ENCODE results near the gene MT1X.

MT1X gene

GRCh38 chr16:56653218-56653617, 29.1 kb upstream of the MT1X start:
- ATAC-seq (ENCODE audit: insufficient read depth, low read depth) = no peak
- TF ChIP-seq, protein P1, sequence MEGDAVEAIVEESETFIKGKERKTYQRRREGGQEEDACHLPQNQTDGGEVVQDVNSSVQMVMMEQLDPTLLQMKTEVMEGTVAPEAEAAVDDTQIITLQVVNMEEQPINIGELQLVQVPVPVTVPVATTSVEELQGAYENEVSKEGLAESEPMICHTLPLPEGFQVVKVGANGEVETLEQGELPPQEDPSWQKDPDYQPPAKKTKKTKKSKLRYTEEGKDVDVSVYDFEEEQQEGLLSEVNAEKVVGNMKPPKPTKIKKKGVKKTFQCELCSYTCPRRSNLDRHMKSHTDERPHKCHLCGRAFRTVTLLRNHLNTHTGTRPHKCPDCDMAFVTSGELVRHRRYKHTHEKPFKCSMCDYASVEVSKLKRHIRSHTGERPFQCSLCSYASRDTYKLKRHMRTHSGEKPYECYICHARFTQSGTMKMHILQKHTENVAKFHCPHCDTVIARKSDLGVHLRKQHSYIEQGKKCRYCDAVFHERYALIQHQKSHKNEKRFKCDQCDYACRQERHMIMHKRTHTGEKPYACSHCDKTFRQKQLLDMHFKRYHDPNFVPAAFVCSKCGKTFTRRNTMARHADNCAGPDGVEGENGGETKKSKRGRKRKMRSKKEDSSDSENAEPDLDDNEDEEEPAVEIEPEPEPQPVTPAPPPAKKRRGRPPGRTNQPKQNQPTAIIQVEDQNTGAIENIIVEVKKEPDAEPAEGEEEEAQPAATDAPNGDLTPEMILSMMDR (IDR thresholded peaks at IDR 0.05; ENCODE audit: borderline replicate concordance, extremely low read depth, low read length, poor library complexity, severe bottlenecking) = no peak
- no peak for TF ChIP-seq EZH2 (IDR thresholded peaks at IDR 0.05; ENCODE audit: borderline replicate concordance, low read depth, low read length, severe bottlenecking)
- no peaks in the 10 kb centered on the region for H4K20me1 ChIP-seq (ENCODE audit: insufficient read depth, low read length)
- no peak for DNase-seq
- H3K4me1 ChIP-seq (ENCODE audit: insufficient read depth, low read length) = no peaks in the 10 kb centered on the region
- H3K9me3 ChIP-seq (ENCODE audit: insufficient read depth, low read length, severe bottlenecking) = no peaks in the 10 kb centered on the region
- no peak overlapping the region for H2AFZ ChIP-seq (ENCODE audit: low read depth, low read length)
- H3K27me3 ChIP-seq (ENCODE audit: insufficient read depth, low read length, poor library complexity) = peaks cover 32% of the 10 kb centered on the region
- no peak overlapping the region for H3K4me3 ChIP-seq (ENCODE audit: low read depth in 1 of 2, low read length in 2 of 2)
- H3K27ac ChIP-seq (ENCODE audit: low read length) = no peak overlapping the region
- no peak overlapping the region for H3K9ac ChIP-seq (ENCODE audit: low read depth, low read length)
- no peak overlapping the region for H3K4me2 ChIP-seq (ENCODE audit: insufficient read depth, low read length)
- H3K79me2 ChIP-seq (ENCODE audit: insufficient read depth, low read length) = no peaks in the 10 kb centered on the region
- no peaks in the 10 kb centered on the region for H3K36me3 ChIP-seq (ENCODE audit: insufficient read depth, low read length)

DNA sequence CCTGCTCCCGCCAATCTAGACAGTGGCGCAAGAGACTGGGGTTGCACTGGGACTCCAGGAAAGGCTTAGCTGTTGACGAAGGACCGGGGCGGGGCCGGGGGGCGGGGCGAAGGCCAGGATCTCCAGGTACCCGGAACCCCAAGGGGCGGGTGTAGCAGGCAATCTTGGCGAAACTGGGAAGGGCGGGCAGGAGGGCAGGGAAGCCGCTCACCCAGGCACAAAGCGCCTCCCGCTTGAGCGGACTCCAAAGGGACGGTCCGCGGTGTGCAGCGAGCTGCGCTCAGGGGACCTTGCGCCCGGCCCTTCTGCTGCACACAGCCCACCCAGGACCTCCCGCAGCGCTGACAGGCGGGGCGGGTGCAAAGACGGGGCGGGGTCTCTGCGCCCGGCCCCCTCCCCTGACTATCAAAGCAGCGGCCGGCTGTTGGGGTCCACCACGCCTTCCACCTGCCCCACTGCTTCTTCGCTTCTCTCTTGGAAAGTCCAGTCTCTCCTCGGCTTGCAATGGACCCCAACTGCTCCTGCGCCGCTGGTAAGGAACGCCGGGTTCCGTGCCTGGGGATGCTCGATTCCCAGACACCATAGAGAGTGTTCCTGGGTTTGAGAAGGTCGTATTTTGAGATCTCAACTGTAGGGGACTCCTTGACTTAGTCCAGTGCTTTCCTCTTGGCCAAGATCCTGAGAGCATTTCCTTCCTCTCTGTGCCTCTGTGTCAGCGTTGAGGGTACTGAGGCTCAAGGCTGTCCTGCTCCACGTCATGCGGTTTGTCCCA, 24.5 kb upstream of the MT1X start, which contains the start of gene MT1F:
Gene MT1F (plus strand): TSS at position 405 of the 772 bp plus-strand sequence. CDS start 100 bp downstream, at position 505.
- no peaks in the 10 kb centered on the region for H3K79me2 ChIP-seq (ENCODE audit: insufficient read depth, low read length)
- no peak within 1 kb of the TSS for H3K27ac ChIP-seq (ENCODE audit: low read length)
- H3K27me3 ChIP-seq (ENCODE audit: insufficient read depth, low read length, poor library complexity) = peaks cover 41% of the 10 kb centered on the region
- H3K36me3 ChIP-seq (ENCODE audit: insufficient read depth, low read length) = no peaks in the 10 kb centered on the region
- peaks cover 4% of the 10 kb centered on the region for H3K4me1 ChIP-seq (ENCODE audit: insufficient read depth, low read length)
- TF ChIP-seq, protein P1 (IDR thresholded peaks at IDR 0.05; ENCODE audit: borderline replicate concordance, extremely low read depth, low read length, poor library complexity, severe bottlenecking) = no peak
- TF ChIP-seq EZH2 (IDR thresholded peaks at IDR 0.05; ENCODE audit: borderline replicate concordance, low read depth, low read length, severe bottlenecking) = no peak
- no peak within 1 kb of the TSS for H3K4me2 ChIP-seq (ENCODE audit: insufficient read depth, low read length)
- no peak within 1 kb of the TSS for H3K4me3 ChIP-seq (ENCODE audit: low read depth in 1 of 2, low read length in 2 of 2)
- no peak for DNase-seq
- no peak within 1 kb of the TSS for H2AFZ ChIP-seq (ENCODE audit: low read depth, low read length)
- H3K9ac ChIP-seq (ENCODE audit: low read depth, low read length) = no peak within 1 kb of the TSS
- H4K20me1 ChIP-seq (ENCODE audit: insufficient read depth, low read length) = no peaks in the 10 kb centered on the region
- H3K9me3 ChIP-seq (ENCODE audit: insufficient read depth, low read length, severe bottlenecking) = no peaks in the 10 kb centered on the region
- no peak for ATAC-seq (ENCODE audit: insufficient read depth, low read depth)

GRCh38 chr16:56658327-56658875, 23.9 kb upstream of the MT1X start:
- DNase-seq = no peak
- H3K4me3 ChIP-seq (ENCODE audit: low read depth in 1 of 2, low read length in 2 of 2) = no peak overlapping the region
- peaks cover 41% of the 10 kb centered on the region for H3K27me3 ChIP-seq (ENCODE audit: insufficient read depth, low read length, poor library complexity)
- H3K9me3 ChIP-seq (ENCODE audit: insufficient read depth, low read length, severe bottlenecking) = no peaks in the 10 kb centered on the region
- no peak for ATAC-seq (ENCODE audit: insufficient read depth, low read depth)
- H3K79me2 ChIP-seq (ENCODE audit: insufficient read depth, low read length) = no peaks in the 10 kb centered on the region
- no peaks in the 10 kb centered on the region for H3K36me3 ChIP-seq (ENCODE audit: insufficient read depth, low read length)
- no peak overlapping the region for H3K9ac ChIP-seq (ENCODE audit: low read depth, low read length)
- H3K27ac ChIP-seq (ENCODE audit: low read length) = no peak overlapping the region
- TF ChIP-seq EZH2 (IDR thresholded peaks at IDR 0.05; ENCODE audit: borderline replicate concordance, low read depth, low read length, severe bottlenecking) = no peak
- TF ChIP-seq, protein P1 (IDR thresholded peaks at IDR 0.05; ENCODE audit: borderline replicate concordance, extremely low read depth, low read length, poor library complexity, severe bottlenecking) = no peak
- H3K4me2 ChIP-seq (ENCODE audit: insufficient read depth, low read length) = no peak overlapping the region
- no peaks in the 10 kb centered on the region for H4K20me1 ChIP-seq (ENCODE audit: insufficient read depth, low read length)
- no peak overlapping the region for H2AFZ ChIP-seq (ENCODE audit: low read depth, low read length)
- peaks cover 6% of the 10 kb centered on the region for H3K4me1 ChIP-seq (ENCODE audit: insufficient read depth, low read length)
